PFSK-1 (cell line): ENCODE results near the gene ACSL3.

Experiments used
- POLR2AphosphoS5 ChIP-seq: IDR thresholded peaks from 2 replicates; pipeline ENCODE4 v1.6.1; 2012; ENCODE audit warnings: low read depth, mild to moderate bottlenecking, control low read depth, low read length, moderate library complexity
- SIN3A ChIP-seq: IDR thresholded peaks from 2 replicates; pipeline ENCODE4 v1.6.1; 2012; ENCODE audit warnings: mild to moderate bottlenecking, low read length, moderate library complexity, borderline replicate concordance; ENCODE audit not compliant: insufficient read depth
- TAF1 ChIP-seq: IDR thresholded peaks from 2 replicates; pipeline ENCODE4 v1.6.1; 2012; ENCODE audit warnings: low read length, control low read depth, borderline replicate concordance; ENCODE audit not compliant: insufficient read depth

DNA sequence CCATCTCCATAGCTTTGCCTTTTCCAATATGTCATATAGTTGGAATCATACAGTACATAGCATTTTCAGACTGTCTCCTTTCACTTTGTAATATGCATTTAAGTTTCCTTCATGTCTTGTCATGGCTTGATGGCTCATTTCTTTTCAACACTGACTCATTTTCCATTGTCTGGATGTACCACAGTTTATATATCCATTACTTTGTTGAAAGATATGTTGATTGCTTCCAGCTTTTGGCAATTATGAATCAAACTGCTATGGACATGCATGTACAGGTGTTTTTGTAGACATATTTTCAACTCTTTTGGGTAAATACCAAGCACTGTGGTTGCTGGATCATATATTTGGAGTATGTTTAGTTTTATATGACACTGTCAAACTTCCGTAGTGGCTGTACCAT lies 26.3 kb downstream of the ACSL3 start:
- TF ChIP-seq SIN3A (no peak), POLR2AphosphoS5 (no peak), TAF1 (no peak)
